H4 (cell line): ENCODE measurements around the gene CAMTA1. TPM values are rescaled to one million over a fixed set of nuclear protein-coding genes. Genes with fewer than 3 reads are reported as not detected.
"Not testable (repeated sequence)": the region's sequence is repeated elsewhere in the genome, so short reads cannot be mapped to it uniquely, and the experiment has no call there.

Source experiments
- DNase-seq: peaks from one replicate; pipeline ENCODE4 v3.0.0-alpha.2; 2015; ENCODE audit warnings: low spot score
- total RNA-seq: library from RNA; depleted of rRNA; stranded (reverse); fragments of >200 nt; shearing (Covaris generic); gene quantifications from 2 replicates; pipeline ENCODE4 v1.2.3, GENCODE V29; 2014

The CAMTA1 gene
- total RNA-seq, 1 experiment from 2014 or later: 98.2 TPM

DNA sequence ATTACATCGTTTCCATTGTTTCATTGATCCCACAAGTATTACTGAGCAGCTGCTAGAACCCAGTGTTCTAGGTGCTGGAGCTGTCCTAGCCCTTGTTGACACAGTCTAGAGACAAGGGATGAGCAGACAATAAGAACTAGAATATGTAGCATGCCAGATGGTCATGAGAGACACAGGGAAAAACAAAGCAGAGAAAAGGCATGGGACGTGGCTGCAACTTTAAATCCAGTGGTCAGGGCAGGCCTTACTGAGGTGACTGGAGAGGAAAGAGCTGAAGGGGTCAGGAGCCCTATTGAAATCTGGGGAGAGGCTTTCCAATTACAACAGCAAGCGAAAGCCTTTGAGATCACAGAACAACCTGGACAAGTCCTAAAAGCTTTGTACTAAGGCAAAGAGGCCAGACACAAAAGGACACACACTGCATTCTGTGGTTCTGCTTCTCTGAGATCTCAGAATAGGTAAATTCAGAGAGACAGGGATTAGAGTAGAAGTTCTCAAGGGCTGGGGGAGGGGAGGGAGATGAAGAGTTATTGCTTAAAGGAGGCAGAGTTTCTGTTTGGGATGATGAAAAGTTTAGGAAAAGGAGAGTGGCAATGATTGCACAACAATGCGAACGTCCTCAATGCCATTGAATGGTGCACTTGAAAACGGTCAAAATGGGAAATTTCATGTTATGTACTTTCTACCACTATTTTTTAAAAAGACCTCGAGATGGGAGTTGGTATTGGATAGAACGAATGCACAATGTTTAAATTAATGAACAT, 518.5 kb downstream of the CAMTA1 start:
- no peak for DNase-seq

DNA sequence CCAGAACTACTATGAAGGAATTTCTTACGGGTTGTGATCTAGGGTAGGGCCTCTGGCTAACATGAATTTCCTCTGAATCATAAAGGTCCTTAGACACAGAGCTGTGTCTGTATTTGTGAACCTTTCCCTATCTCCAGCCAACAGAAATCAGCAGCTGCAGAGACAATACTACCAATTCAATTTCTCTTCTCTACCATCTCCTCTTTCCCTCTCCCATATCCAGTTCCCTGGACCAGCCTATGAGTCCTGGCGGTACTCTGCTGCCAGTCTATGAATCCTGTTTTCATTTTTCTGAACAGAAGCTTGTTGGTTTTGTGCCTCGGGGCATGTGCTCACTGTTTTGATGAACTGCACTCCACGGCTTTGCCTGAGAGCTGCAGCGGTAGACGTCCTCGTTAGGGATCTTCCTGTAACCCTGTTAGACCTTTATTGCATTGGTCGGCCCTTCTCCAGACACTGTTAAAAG, 527.9 kb downstream of the CAMTA1 start:
- DNase-seq: no peak

- DNase-seq: no peak
Observed at GRCh38 chr1:7313826-7314225, 528.6 kb downstream of the CAMTA1 start.

DNA sequence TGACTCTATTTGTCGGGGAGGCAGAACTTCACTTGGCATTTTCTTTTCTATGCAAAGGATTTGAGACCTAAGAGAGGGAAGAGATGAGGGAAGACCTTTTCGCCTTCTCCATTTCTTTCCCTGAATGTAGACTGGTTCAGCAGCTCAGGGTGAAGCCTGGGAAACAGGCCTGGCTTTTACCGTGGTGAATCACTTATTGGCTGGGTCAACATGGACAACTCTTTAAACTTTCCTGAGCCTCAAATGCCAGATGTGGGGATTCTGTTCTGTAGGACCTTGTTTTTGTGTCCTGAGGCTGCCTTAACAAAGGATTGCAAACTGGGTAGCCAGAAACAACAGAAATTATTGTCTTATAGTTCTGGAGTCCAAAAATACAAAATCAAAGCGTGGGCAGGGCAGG, 530.1 kb downstream of the CAMTA1 start:
- no peak for DNase-seq

GRCh38 chr1:7315946-7316345, 530.7 kb downstream of the CAMTA1 start:
- DNase-seq: no peak

DNA sequence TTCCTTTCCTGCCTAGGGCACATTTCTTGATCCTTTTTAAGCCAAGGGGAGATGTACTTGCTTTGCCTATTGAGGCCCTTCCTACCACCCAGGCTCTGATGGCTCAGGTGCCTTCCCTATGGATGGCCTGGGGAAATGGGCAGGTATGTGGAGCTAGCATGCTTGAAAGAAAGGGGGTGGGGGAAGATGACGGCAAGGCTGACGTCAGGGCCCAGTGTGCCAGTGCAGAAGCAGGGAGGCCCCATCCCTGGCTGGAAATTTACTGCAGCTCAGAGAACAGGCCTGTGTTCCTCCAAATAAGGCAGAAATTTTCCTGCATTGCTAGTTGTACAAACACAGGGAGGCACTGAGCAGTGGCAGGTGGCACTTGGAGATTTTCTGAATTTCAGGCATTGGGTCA, 532.6 kb downstream of the CAMTA1 start:
- DNase-seq: no peak

DNA sequence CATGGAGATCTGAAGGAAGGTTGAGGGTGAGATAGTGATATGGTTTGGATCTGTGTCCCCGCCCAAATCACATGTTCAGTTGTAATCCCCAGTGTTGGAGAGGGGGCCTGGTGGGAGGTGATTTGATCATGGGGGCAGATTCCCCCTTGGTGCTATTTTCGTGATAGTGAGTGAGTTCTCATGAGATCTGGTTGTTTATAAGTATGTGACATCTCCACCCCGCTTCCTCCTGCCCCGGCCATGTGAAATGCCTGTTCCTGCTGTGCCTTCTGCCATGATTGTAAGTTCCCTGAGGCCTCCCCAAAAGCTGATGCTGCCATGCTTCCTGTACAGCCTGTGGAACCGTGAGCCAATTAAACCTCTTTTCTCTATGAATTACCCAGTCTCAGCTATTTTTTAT, 533.9 kb downstream of the CAMTA1 start:
- DNase-seq: no peak

- no peak for DNase-seq
Observed at GRCh38 chr1:7320661-7321060, 535.4 kb downstream of the CAMTA1 start.

DNA sequence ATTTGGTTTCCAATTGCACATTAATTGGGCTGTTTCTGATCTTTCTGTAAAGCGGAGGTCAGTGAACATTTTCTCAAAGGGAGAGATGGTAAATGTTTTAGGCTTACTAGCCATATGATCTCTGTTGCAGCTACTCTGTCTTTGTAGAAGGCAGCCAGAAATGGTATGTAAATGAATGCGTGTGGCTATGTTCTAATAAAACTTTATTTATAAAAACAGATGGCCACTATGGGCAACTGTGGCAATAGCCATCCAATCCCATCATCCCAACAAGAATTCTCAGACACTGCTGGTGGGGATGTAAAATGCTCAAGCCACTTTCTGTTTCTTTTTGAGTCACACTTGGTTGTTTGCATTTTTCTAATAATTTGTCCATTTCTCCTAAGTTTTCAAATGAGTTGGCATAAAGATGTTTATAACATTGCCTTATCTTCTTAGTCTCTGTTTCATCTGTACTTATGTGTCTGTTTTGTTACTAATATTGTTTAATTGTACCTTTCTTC, 537.1 kb downstream of the CAMTA1 start:
- DNase-seq: no peak

GRCh38 chr1:7322912-7323311, 537.7 kb downstream of the CAMTA1 start:
- no peak for DNase-seq

- no peak for DNase-seq
Observed at GRCh38 chr1:7325254-7325653, 540.0 kb downstream of the CAMTA1 start.

- DNase-seq: no peak
Observed at GRCh38 chr1:7326366-7326765, 541.1 kb downstream of the CAMTA1 start.

DNA sequence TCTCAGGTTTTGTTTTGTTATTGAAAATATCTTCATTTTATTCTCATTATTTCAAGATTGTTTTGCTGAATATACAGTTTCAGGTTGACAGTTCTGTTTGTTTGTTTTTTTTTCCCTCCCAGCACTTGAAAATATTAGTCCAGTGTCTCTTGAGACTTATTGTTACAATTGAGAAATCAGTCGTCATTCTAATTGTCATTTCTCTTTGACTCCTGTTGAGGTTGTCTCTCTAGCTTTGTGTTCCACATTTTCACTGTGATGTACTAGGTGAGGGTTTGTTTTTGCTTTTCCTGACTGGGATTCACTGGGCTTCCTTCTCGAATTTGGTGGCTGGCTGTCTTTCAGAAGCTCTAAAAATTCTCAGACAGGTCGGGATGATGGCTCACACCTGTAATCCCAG, 542.6 kb downstream of the CAMTA1 start:
- DNase-seq: no peak

DNA sequence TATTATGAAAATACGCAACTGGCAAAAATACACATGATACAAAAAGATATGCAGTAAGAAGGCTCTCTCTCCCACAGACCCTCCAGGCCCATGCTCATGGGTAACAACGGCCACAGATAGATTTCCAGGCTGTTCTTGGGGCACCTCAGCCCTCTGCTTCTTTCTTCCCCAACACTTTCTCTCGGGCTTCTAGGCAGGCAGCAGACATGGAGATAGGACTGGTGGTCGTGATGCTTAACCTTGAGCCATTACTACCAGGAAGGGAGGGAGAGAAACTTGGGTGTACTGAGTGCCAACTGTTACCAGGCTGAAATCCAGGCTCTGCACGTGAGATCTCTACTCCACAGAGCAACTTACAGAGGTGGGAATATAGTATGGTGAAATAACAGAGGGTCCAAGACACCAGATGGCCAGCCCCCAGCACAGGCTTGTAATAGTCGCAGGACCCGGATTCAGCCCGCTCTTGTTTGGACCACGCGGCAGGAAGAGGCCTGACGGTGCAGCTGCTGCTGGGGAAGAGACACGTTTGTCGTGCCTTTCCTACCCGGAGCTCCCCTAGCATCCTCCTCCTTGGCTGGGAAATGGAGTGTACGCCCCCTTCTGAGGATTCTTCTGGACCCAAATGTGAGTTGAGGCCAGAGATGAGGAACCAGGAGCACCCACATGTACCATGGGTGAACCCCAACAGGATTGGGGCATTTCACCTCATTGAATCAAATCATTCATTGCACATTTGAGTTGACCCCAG, 544.8 kb downstream of the CAMTA1 start:
- no peak for DNase-seq

GRCh38 chr1:7330726-7331125, 545.5 kb downstream of the CAMTA1 start:
- DNase-seq: not testable (repeated sequence)

- DNase-seq: no peak
Observed at GRCh38 chr1:7331926-7332535, 546.8 kb downstream of the CAMTA1 start.

DNA sequence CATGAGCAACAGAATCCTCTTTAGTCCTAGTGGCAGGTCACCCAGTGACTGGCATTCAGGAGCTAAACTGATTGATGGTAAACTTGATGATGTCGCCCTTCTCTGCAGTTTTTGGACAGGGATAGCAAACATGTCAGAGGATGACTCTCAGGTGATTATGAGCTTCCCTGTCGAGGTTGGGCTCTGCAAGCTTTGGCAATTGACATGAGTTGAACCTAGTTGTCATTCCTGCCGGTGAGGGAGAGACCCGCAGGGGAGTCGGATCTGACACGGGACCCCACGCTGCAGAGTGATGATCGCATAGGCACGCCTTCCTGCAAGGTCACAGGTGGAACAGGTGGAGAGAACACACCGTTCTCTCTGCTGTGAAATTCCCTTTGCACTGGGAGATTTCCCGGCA, 547.8 kb downstream of the CAMTA1 start:
- no peak for DNase-seq

DNA sequence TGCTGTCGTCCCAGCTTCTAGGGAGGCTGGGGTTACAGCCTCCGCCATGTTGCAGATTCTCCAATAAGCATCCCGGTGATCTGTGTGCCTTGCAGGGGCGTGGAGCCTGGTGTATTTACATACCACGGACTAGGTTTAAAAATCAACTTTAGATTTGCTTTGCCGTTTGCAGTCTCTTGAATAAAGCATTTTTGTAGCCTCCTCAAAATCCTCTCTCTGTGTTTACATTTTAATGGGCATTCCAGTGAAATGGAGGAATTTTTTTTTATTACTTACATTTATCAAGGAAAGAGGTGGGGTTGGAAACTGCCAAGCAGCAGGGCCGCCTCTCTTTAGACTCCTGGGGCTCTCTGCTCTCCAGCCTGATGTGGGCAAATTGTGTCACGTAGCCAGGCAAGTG, 548.4 kb downstream of the CAMTA1 start:
- DNase-seq: no peak

DNA sequence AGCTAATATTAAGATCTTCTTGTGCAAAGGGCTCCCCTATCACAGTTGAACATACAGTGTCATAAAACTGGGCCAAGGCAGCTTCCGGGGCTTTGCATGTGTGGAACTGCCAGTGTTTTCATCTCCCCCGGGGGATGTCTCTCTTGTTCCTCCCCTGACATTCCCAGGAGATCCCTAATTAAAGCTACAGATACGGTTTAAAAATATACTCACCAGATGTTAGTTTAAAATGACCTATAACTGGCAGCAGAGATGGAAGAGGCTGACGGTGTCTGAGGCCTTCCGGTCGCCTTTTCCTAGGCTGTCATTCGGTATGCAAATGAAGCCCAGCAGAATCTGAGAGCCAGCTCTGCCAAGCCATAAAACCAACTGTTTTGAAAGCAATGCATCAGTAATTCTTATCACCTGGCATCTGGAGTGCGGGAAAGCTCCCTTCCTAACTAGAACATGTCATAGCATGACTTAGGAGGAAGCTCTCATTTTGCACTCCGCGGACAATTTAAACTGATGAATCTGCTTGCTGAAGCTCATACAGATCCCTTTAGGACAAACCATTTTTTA, 549.3 kb downstream of the CAMTA1 start:
- no peak for DNase-seq

DNA sequence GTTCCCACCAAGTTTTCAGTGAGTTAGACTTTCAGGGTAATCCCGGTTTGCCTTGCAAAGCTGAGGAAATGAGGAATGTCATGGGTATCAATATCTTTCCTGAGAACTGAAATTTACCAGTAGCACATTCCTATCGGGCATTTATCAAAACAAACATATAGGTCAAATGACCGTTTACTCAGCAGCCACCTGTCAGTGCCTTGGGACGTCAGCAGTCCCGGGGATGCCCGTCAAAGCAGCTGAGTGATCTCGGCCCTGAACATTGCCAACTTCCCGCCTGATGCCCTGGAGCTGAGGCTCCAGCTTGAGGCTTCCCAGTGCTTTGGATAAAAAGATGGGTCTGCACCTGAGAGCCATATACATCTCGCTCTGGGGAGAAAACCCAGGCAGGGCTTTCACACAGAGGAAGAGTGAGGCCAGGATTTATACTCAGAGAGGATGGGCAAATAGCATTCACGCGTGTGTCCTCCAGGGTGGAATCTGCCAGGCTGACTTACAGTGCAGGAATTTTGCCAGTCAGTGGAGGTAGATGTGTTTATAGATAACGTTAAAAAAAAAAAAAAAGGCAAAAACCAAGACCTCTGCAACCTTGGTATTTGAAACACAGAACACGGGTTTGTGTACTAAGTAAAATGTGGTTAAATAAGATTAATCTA, 550.1 kb downstream of the CAMTA1 start:
- no peak for DNase-seq

DNA sequence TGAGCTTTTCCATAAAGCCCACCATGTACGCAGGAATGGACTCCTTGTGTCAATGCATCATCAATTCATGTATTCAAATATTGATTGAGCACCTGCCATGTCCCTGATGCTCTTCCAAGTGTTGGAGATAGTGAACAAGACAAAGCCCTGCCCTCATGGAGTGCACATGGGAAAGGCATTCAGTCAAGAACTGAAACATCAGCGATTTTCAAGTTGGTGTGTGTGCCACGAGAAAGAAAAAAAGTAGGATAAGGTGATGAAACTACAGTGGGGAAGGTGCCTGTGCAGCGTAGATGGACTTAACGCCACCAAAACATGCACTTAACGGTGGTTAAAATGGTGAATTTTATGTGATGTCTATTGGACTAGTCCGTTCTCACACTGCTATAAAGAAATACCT, 553.2 kb downstream of the CAMTA1 start:
- no peak for DNase-seq

GRCh38 chr1:7339014-7339413, 553.8 kb downstream of the CAMTA1 start:
- no peak for DNase-seq
